Adrenal gland (tissue), 5 donors: Measurements from ENCODE around the gene ZBED3.

Source experiments
- CTCF ChIP-seq, 6 experiments: fragments of 450-650 bp in 4 of 6; fragments of 200-600 bp in 2 of 6; sonication (generic) in 1 of 6; IDR thresholded peaks; 1 replicate in 5 of 6; 2 replicates in 1 of 6; pipeline versions ENCODE4 v1.5.1 to v1.8.0; 2016 to 2021; ENCODE audit warnings: antibody characterized with exemption in 6 of 6, mild to moderate bottlenecking in 2 of 6, moderate library complexity in 1 of 6
- POLR2A ChIP-seq, 2 donors: fragments of 450-650 bp; IDR thresholded peaks; one replicate each; pipeline ENCODE4 v1.6.1; 2017; ENCODE audit warnings: antibody characterized with exemption in 2 of 2, mild to moderate bottlenecking in 2 of 2, moderate library complexity in 1 of 2
- donor health status: DM: no; HTN: no; CAD: no.

- TF ChIP-seq CTCF (IDR thresholded peaks at IDR 0.05), result no peak
- no peak for TF ChIP-seq POLR2A (IDR thresholded peaks at IDR 0.05)
Measured at GRCh38 chr5:77103457-77103856, 16.4 kb upstream of the ZBED3 start.
